Gastroesophageal sphincter (tissue), 3 donors: ENCODE data around the gene FOXE3.

ENCODE experiments used
- POLR2AphosphoS5 ChIP-seq: sonication (generic); formaldehyde crosslinking; IDR thresholded peaks from one replicate; pipeline ENCODE4 v1.6.1; 2017; ENCODE audit warnings: antibody characterized with exemption
- TF ChIP-seq, protein P1 (sequence below), 4 experiments: fragments of 200-600 bp in 2 of 4; fragments of 450-650 bp in 2 of 4; sonication (generic) in 1 of 4; IDR thresholded peaks; one replicate each; pipeline ENCODE4 v1.5.1; 2017 to 2019; ENCODE audit warnings: antibody characterized with exemption in 4 of 4, mild to moderate bottlenecking in 2 of 4, moderate library complexity in 2 of 4

DNA sequence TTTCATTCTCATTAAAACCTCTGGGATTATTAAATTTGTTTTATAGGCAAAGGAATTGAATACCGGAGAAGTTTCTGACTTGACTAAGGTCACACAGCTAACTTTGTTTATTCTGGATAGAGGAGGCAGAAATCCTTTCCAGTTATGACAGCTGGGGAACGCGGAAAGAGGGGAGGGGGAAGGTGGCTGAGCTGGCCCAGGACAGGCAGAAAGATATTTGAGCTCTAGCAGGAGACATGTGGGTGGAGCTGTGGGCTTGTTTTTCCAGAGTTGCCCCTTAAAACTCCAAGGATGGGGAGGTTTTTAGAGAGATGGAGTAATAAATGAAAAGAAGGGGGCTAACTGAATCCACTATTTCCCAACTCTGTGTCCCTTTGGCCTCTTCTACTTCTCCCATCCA is 49.5 kb downstream of the FOXE3 start:
- TF ChIP-seq POLR2AphosphoS5, result no peak
- TF ChIP-seq, protein P1, sequence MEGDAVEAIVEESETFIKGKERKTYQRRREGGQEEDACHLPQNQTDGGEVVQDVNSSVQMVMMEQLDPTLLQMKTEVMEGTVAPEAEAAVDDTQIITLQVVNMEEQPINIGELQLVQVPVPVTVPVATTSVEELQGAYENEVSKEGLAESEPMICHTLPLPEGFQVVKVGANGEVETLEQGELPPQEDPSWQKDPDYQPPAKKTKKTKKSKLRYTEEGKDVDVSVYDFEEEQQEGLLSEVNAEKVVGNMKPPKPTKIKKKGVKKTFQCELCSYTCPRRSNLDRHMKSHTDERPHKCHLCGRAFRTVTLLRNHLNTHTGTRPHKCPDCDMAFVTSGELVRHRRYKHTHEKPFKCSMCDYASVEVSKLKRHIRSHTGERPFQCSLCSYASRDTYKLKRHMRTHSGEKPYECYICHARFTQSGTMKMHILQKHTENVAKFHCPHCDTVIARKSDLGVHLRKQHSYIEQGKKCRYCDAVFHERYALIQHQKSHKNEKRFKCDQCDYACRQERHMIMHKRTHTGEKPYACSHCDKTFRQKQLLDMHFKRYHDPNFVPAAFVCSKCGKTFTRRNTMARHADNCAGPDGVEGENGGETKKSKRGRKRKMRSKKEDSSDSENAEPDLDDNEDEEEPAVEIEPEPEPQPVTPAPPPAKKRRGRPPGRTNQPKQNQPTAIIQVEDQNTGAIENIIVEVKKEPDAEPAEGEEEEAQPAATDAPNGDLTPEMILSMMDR (IDR thresholded peaks at IDR 0.05), result no peak
